ENCODE measurements around the gene S100A3. TPM values are rescaled to one million over a fixed set of nuclear protein-coding genes. Genes with fewer than 3 reads are reported as not detected.

The S100A3 gene
- total and polyA plus RNA-seq, 4 donors, result 3.0 to 8.0 (median 6.0) TPM

GRCh38 chr1:153556348-153556747, 7.3 kb upstream of the S100A3 start:
- Histone ChIP-seq H3K9me3 (ENCODE audit: control insufficient read depth in 4 of 4, insufficient read depth in 3 of 4, low read length in 3 of 4) (no peaks in the 10 kb centered on the region), H3K36me3 (ENCODE audit: control insufficient read depth in 4 of 4, insufficient read depth in 4 of 4, low read length in 4 of 4) (no peaks in the 10 kb centered on the region), H3K4me3 (no peak overlapping the region), H3K9ac (ENCODE audit: insufficient read depth in 1 of 2, low read length in 2 of 2) (no peak overlapping the region), H3K4me1 (ENCODE audit: control insufficient read depth in 5 of 5, insufficient read depth in 5 of 5, low read length in 5 of 5) (peaks cover 0 to 16% (median 4%) of the 10 kb centered on the region in 5 donors), H3K27ac (ENCODE audit: low read depth in 1 of 2, low read length in 1 of 2) (no peak overlapping the region), H3K27me3 (ENCODE audit: control insufficient read depth in 3 of 3, insufficient read depth in 3 of 3, low read length in 2 of 3) (no peaks in the 10 kb centered on the region)
- no peak for DNase-seq
- TF ChIP-seq CTCF (IDR thresholded peaks at IDR 0.05; ENCODE audit: control extremely low read depth, extremely low read depth), result no peak
- no peak for ATAC-seq (ENCODE audit: insufficient read depth, low FRiP score)
- WGBS, 2 donors, result 79 to 84% methylated on average over 1 of the region's 1 CpG

DNA sequence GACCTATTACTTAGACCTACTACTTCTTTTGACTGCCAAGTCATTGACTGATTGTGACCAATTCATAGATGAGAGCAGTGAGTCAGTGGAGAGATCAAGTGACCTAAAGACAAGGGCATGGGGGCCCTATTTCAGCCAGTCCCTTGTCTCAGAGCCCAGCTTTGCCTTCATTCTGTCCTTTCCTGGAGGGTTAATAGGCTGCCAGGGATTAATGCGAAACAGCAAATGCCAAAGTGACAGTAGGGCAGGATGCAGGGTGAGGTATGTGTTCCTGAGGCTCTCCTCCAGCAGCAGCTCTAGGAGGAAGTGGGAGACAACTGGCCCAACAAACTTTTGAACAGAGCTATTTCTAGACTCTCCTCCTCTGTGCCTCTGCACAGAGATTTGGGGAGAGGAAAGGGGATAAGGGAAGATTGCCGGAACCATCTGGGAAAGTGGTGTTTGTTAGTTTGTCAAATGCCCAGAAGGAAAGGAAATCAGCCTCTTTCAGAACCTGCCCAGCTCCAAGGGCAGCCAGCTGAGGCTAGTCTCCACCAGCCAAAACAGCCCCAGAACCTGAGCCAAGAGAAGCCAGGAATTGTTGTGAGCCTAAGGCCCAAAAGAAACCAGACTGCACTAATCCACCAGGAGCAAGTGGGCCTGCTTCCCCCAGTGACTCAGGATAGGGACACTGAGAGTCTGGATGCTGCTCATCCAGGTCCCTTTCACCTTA, 4.9 kb upstream of the S100A3 start:
- DNase-seq (peak in 2 of 3 donors; percentile 20 to 40), ATAC-seq (ENCODE audit: insufficient read depth, low FRiP score) (no peak)
- Histone ChIP-seq H3K27ac (ENCODE audit: low read depth in 1 of 2, low read length in 1 of 2) (peak overlapping the region in 1 of 2 donors; percentile 37), H3K9me3 (ENCODE audit: control insufficient read depth in 4 of 4, insufficient read depth in 3 of 4, low read length in 3 of 4) (no peaks in the 10 kb centered on the region), H3K27me3 (ENCODE audit: control insufficient read depth in 3 of 3, insufficient read depth in 3 of 3, low read length in 2 of 3) (no peaks in the 10 kb centered on the region), H3K36me3 (ENCODE audit: control insufficient read depth in 4 of 4, insufficient read depth in 4 of 4, low read length in 4 of 4) (no peaks in the 10 kb centered on the region), H3K4me3 (no peak overlapping the region), H3K4me1 (ENCODE audit: control insufficient read depth in 5 of 5, insufficient read depth in 5 of 5, low read length in 5 of 5) (peaks cover 0 to 31% (median 0%) of the 10 kb centered on the region in 5 donors), H3K9ac (ENCODE audit: insufficient read depth in 1 of 2, low read length in 2 of 2) (no peak overlapping the region)
- WGBS, 2 donors, result 31 to 42% methylated on average over 2 of the region's 2 CpGs
- TF ChIP-seq CTCF (IDR thresholded peaks at IDR 0.05; ENCODE audit: control extremely low read depth, extremely low read depth), result no peak

DNA sequence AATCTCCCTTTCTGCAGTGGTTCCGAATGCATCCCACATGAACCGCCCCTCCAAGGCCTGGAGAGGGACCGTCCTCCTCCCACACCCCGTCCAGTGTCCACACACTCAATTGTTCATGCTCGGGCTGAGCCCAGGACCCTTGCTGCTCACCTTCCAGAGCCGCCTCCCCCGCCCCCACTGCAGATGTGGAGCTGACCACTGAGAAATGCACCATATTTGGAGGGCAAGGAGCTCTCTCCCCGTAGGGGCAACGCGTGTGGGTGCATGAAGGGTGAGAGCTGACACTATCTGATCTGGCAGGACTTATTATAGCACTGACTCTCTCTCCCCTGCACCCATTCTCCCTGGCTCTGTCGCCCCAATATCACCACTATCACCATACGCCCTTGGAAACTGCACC, 4.0 kb upstream of the S100A3 start:
- H3K4me3 ChIP-seq, result no peak overlapping the region
- WGBS, 2 donors, result 95 to 97% methylated on average over 12 of the region's 12 CpGs
- no peak for TF ChIP-seq CTCF (IDR thresholded peaks at IDR 0.05; ENCODE audit: control extremely low read depth, extremely low read depth)
- peaks cover 0 to 40% (median 0%) of the 10 kb centered on the region in 5 donors for H3K4me1 ChIP-seq (ENCODE audit: control insufficient read depth in 5 of 5, insufficient read depth in 5 of 5, low read length in 5 of 5)
- H3K36me3 ChIP-seq (ENCODE audit: control insufficient read depth in 4 of 4, insufficient read depth in 4 of 4, low read length in 4 of 4), result no peaks in the 10 kb centered on the region
- DNase-seq (no peak), ATAC-seq (ENCODE audit: insufficient read depth, low FRiP score) (no peak)
- no peaks in the 10 kb centered on the region for H3K9me3 ChIP-seq (ENCODE audit: control insufficient read depth in 4 of 4, insufficient read depth in 3 of 4, low read length in 3 of 4)
- H3K9ac ChIP-seq (ENCODE audit: insufficient read depth in 1 of 2, low read length in 2 of 2), result no peak overlapping the region
- H3K27me3 ChIP-seq (ENCODE audit: control insufficient read depth in 3 of 3, insufficient read depth in 3 of 3, low read length in 2 of 3), result no peaks in the 10 kb centered on the region
- H3K27ac ChIP-seq (ENCODE audit: low read depth in 1 of 2, low read length in 1 of 2), result peak overlapping the region in 1 of 2 donors; percentile 37

Data from lung (tissue), 12 donors.